Measurements from ENCODE around the gene ZNF221. TPM values are rescaled to one million over a fixed set of nuclear protein-coding genes. Genes with fewer than 3 reads are reported as not detected.

The ZNF221 gene
- polyA plus RNA-seq, 6 donors from 2014 or later = 0.41 to 4.6 (median 0.97) TPM; not detected in 1

- DNase-seq = peak; percentile 68
- Mint-ChIP-seq H3K36me3 (peaks cover 7 to 9% of the 10 kb centered on the region in 2 donors), H3K9me3 (peaks cover 0 to 5% (median 0%) of the 10 kb centered on the region in 7 donors), H3K4me1 (peaks cover 5 to 25% (median 10%) of the 10 kb centered on the region in 3 donors), H3K27me3 (no peaks in the 10 kb centered on the region), H3K4me3 (peak within 1 kb of the TSS; percentile 91 to 100 (median 98)), H3K27ac (peak within 1 kb of the TSS; percentile 86 to 96 (median 94))
- peak; percentile 86 to 90 for ATAC-seq (ENCODE audit: low read depth in 2 of 2)
These were observed 33.1 kb downstream of the ZNF221 start, which contains the start of gene ZNF155 for GRCh38 chr19:43983912-43984686. Gene ZNF155 (plus strand): TSS chr19:43984188. CDS start chr19:43988544, 4,356 bp downstream.

- DNase-seq = no peak
- Mint-ChIP-seq H3K9me3 (peaks cover 0 to 5% (median 0%) of the 10 kb centered on the region in 7 donors), H3K4me3 (peak overlapping the region; percentile 91 to 100 (median 98)), H3K27me3 (no peaks in the 10 kb centered on the region), H3K4me1 (peaks cover 5 to 25% (median 10%) of the 10 kb centered on the region in 3 donors), H3K36me3 (peaks cover 12 to 14% of the 10 kb centered on the region in 2 donors), H3K27ac (peak overlapping the region in 4 of 6 donors; percentile 74 to 93 (median 88))
- no peak for ATAC-seq (ENCODE audit: low read depth in 2 of 2)
These were observed 33.6 kb downstream of the ZNF221 start for GRCh38 chr19:43984687-43985000.

GRCh38 chr19:43997631-43998290 is 46.7 kb downstream of the ZNF221 start:
- H3K9me3 Mint-ChIP-seq = peaks cover 0 to 24% (median 14%) of the 10 kb centered on the region in 7 donors
- ATAC-seq (ENCODE audit: low read depth in 2 of 2) = no peak

GRCh38 chr19:44002212-44002565 is 51.2 kb downstream of the ZNF221 start:
- peak overlapping the region; percentile 93 to 100 (median 99) for H3K4me3 Mint-ChIP-seq
- peaks cover 19 to 29% (median 22%) of the 10 kb centered on the region in 3 donors for H3K4me1 Mint-ChIP-seq
- ATAC-seq (ENCODE audit: low read depth in 2 of 2) = no peak
- peaks cover 13 to 33% (median 17%) of the 10 kb centered on the region in 7 donors for H3K9me3 Mint-ChIP-seq
- no peak for DNase-seq
- H3K27ac Mint-ChIP-seq = peak overlapping the region in 5 of 6 donors; percentile 9 to 98 (median 95)
- peaks cover 21 to 27% of the 10 kb centered on the region in 2 donors for H3K36me3 Mint-ChIP-seq
- no peaks in the 10 kb centered on the region for H3K27me3 Mint-ChIP-seq

More at GRCh38 chr19:43997631-43998290, 46.7 kb downstream of the ZNF221 start:
- H3K36me3 Mint-ChIP-seq = peaks cover 28 to 34% of the 10 kb centered on the region in 2 donors
- H3K27me3 Mint-ChIP-seq = no peaks in the 10 kb centered on the region
- H3K4me1 Mint-ChIP-seq = peaks cover 8 to 11% (median 10%) of the 10 kb centered on the region in 3 donors
- H3K27ac Mint-ChIP-seq = no peak overlapping the region
- peak overlapping the region in 1 of 8 donors; percentile 0 for H3K4me3 Mint-ChIP-seq
- DNase-seq = no peak

- Mint-ChIP-seq H3K36me3 (peaks cover 26 to 30% of the 10 kb centered on the region in 2 donors), H3K27ac (peak within 1 kb of the TSS; percentile 89 to 98 (median 98)), H3K9me3 (peaks cover 19 to 39% (median 23%) of the 10 kb centered on the region in 7 donors), H3K4me1 (peaks cover 21 to 30% (median 22%) of the 10 kb centered on the region in 3 donors), H3K4me3 (peak within 1 kb of the TSS; percentile 93 to 100 (median 99)), H3K27me3 (no peaks in the 10 kb centered on the region)
- ATAC-seq (ENCODE audit: low read depth in 2 of 2) = peak; percentile 97 to 98
- DNase-seq = peak; percentile 83
These were observed 51.8 kb downstream of the ZNF221 start, which contains the start of gene ZNF230 for GRCh38 chr19:44002566-44003460. Gene ZNF230 (plus strand): TSS chr19:44002957. CDS start chr19:44007079, 4,122 bp downstream.

GRCh38 chr19:44003461-44004009 is 52.5 kb downstream of the ZNF221 start:
- ATAC-seq (ENCODE audit: low read depth in 2 of 2) (peak in 1 of 2 donors; percentile 17), DNase-seq (no peak)

GRCh38 chr19:44005973-44006372 is 54.9 kb downstream of the ZNF221 start:
- Mint-ChIP-seq H3K27me3 (no peaks in the 10 kb centered on the region), H3K4me3 (peak overlapping the region in 1 of 8 donors; percentile 8), H3K9me3 (peaks cover 23 to 56% (median 48%) of the 10 kb centered on the region in 7 donors), H3K27ac (no peak overlapping the region), H3K36me3 (peaks cover 46 to 48% of the 10 kb centered on the region in 2 donors), H3K4me1 (peaks cover 21 to 30% (median 22%) of the 10 kb centered on the region in 3 donors)
- no peak for ATAC-seq (ENCODE audit: low read depth in 2 of 2)
- DNase-seq = no peak

More at GRCh38 chr19:44003461-44004009, 52.5 kb downstream of the ZNF221 start:
- Mint-ChIP-seq H3K4me3 (peak overlapping the region; percentile 93 to 100 (median 99)), H3K27ac (peak overlapping the region; percentile 89 to 98 (median 98)), H3K27me3 (no peaks in the 10 kb centered on the region), H3K9me3 (peaks cover 15 to 38% (median 27%) of the 10 kb centered on the region in 7 donors), H3K36me3 (peaks cover 27 to 29% of the 10 kb centered on the region in 2 donors), H3K4me1 (peaks cover 21 to 30% (median 22%) of the 10 kb centered on the region in 3 donors)

GRCh38 chr19:44007473-44007872 is 56.4 kb downstream of the ZNF221 start:
- peaks cover 58 to 63% of the 10 kb centered on the region in 2 donors for H3K36me3 Mint-ChIP-seq
- no peaks in the 10 kb centered on the region for H3K27me3 Mint-ChIP-seq
- peak overlapping the region in 2 of 6 donors; percentile 56 to 71 for H3K27ac Mint-ChIP-seq
- ATAC-seq (ENCODE audit: low read depth in 2 of 2) (no peak), DNase-seq (no peak)
- peaks cover 14 to 22% (median 15%) of the 10 kb centered on the region in 3 donors for H3K4me1 Mint-ChIP-seq
- H3K4me3 Mint-ChIP-seq = peak overlapping the region in 2 of 8 donors; percentile 13 to 82
- peaks cover 27 to 66% (median 62%) of the 10 kb centered on the region in 7 donors for H3K9me3 Mint-ChIP-seq

- H3K4me1 Mint-ChIP-seq = peaks cover 0 to 7% (median 4%) of the 10 kb centered on the region in 3 donors
- ATAC-seq (ENCODE audit: low read depth in 2 of 2) (no peak), DNase-seq (no peak)
- peaks cover 35 to 96% (median 91%) of the 10 kb centered on the region in 7 donors for H3K9me3 Mint-ChIP-seq
- peaks cover 68 to 73% of the 10 kb centered on the region in 2 donors for H3K36me3 Mint-ChIP-seq
- no peak overlapping the region for H3K27ac Mint-ChIP-seq
- H3K27me3 Mint-ChIP-seq = no peaks in the 10 kb centered on the region
- H3K4me3 Mint-ChIP-seq = no peak overlapping the region
These were observed 59.4 kb downstream of the ZNF221 start for GRCh38 chr19:44010468-44010867.

Other genes starting within 250 kb of the ZNF221 start
- gene IRGC, start 235.2 kb upstream of the ZNF221 start, polyA plus RNA-seq (ENCODE audit: low read depth in 6 of 6) = not detected
- 10 to 100 TPM in 2 of 6 donors, 1 to 10 TPM in 4; 2.7 to 13.0 (median 8.2) TPM for gene SMG9, start 196.3 kb upstream of the ZNF221 start, polyA plus RNA-seq (ENCODE audit: low read depth in 6 of 6)
- gene KCNN4, start 170.3 kb upstream of the ZNF221 start, polyA plus RNA-seq (ENCODE audit: low read depth in 6 of 6) = 10 to 100 TPM in 4 of 6 donors, 1 to 10 TPM in 2; 9.7 to 17.2 (median 10.3) TPM
- under 1 TPM in 2 of 6 donors, not detected in 4; 0.28 to 0.65 TPM for gene LYPD5, start 148.8 kb upstream of the ZNF221 start, polyA plus RNA-seq (ENCODE audit: low read depth in 6 of 6)
- gene ZNF283, start 123.9 kb upstream of the ZNF221 start, polyA plus RNA-seq (ENCODE audit: low read depth in 6 of 6) = 1 to 10 TPM in 5 of 6 donors, not detected in 1; 2.0 to 6.4 (median 5.5) TPM
- gene ZNF404, start 67.3 kb upstream of the ZNF221 start, polyA plus RNA-seq (ENCODE audit: low read depth in 6 of 6) = 10 to 100 TPM in 1 of 6 donors, 1 to 10 TPM in 5; 3.1 to 11.3 (median 6.6) TPM
- 10 to 100 TPM in 5 of 6 donors, 1 to 10 TPM in 1; 5.2 to 26.1 (median 15.1) TPM for gene ZNF45, start 15.9 kb upstream of the ZNF221 start, polyA plus RNA-seq (ENCODE audit: low read depth in 6 of 6)
- 1 to 10 TPM in 5 of 6 donors, not detected in 1; 1.9 to 4.4 (median 3.2) TPM for gene ZNF155, start 33.0 kb downstream of the ZNF221 start, polyA plus RNA-seq (ENCODE audit: low read depth in 6 of 6)
- gene ZNF230, start 51.7 kb downstream of the ZNF221 start, polyA plus RNA-seq (ENCODE audit: low read depth in 6 of 6) = 1 to 10 TPM; 1.9 to 8.8 (median 3.9) TPM
- gene ZNF222, start 74.2 kb downstream of the ZNF221 start, polyA plus RNA-seq (ENCODE audit: low read depth in 6 of 6) = 1 to 10 TPM; 3.6 to 5.3 (median 4.6) TPM
- gene ZNF223, start 100.8 kb downstream of the ZNF221 start, polyA plus RNA-seq (ENCODE audit: low read depth in 6 of 6) = 1 to 10 TPM in 5 of 6 donors, not detected in 1; 1.9 to 3.3 (median 2.9) TPM
- 1 to 10 TPM in 3 of 6 donors, under 1 TPM in 3; 0.09 to 1.2 (median 0.95) TPM for gene ZNF284, start 120.9 kb downstream of the ZNF221 start, polyA plus RNA-seq (ENCODE audit: low read depth in 6 of 6)
- 10 to 100 TPM in 4 of 6 donors, 1 to 10 TPM in 2; 7.5 to 20.7 (median 12.5) TPM for gene ZNF224, start 143.1 kb downstream of the ZNF221 start, polyA plus RNA-seq (ENCODE audit: low read depth in 6 of 6)
- gene ZNF225, start 162.2 kb downstream of the ZNF221 start, polyA plus RNA-seq (ENCODE audit: low read depth in 6 of 6) = 1 to 10 TPM; 2.2 to 6.4 (median 3.3) TPM
- gene ZNF234, start 190.3 kb downstream of the ZNF221 start, polyA plus RNA-seq (ENCODE audit: low read depth in 6 of 6) = 1 to 10 TPM; 1.1 to 8.2 (median 4.9) TPM
- gene ZNF226, start 213.9 kb downstream of the ZNF221 start, polyA plus RNA-seq (ENCODE audit: low read depth in 6 of 6) = 10 to 100 TPM; 26.0 to 38.5 (median 30.8) TPM

Data from naive B cell (primary cell).